Measurements from ENCODE around the gene PARVB. TPM values are rescaled to one million over a fixed set of nuclear protein-coding genes. Genes with fewer than 3 reads are reported as not detected.

The PARVB gene
- total and polyA plus RNA-seq, 7 experiments from 2014 or later = 0.18 to 51.2 (median 4.2) TPM

- Histone ChIP-seq H3K27me3 (ENCODE audit: control insufficient read depth in 2 of 2, insufficient read depth in 2 of 2, low read length in 2 of 2) (no peaks in the 10 kb centered on the region), H3K9me3 (ENCODE audit: control insufficient read depth in 2 of 3, low read length in 3 of 3) (no peaks in the 10 kb centered on the region), H3K36me3 (ENCODE audit: control insufficient read depth in 2 of 3, insufficient read depth in 3 of 3, low read length in 3 of 3) (peaks cover 0 to 51% (median 11%) of the 10 kb centered on the region in 3 experiments), H3K4me1 (ENCODE audit: control insufficient read depth in 2 of 2, insufficient read depth in 2 of 2, low read length in 2 of 2) (peaks cover 0 to 6% of the 10 kb centered on the region in 2 donors), H3K4me3 (ENCODE audit: low read length) (no peak overlapping the region), H3K27ac (ENCODE audit: low read depth, low read length) (no peak overlapping the region)
- Mint-ChIP-seq H3K27ac (peak overlapping the region in 2 of 9 donors; percentile 58 to 93), H3K27me3 (no peaks in the 10 kb centered on the region), H3K9me3 (no peaks in the 10 kb centered on the region), H3K4me3 (no peak overlapping the region), H3K4me1 (peaks cover 26 to 39% (median 31%) of the 10 kb centered on the region in 7 donors), H3K36me3 (peaks cover 0 to 52% (median 17%) of the 10 kb centered on the region in 5 donors)
- DNase-seq (no peak), ATAC-seq (no peak)
- ChIA-PET POLR2A (no interaction called here), CTCF (interaction anchor here (0.7 to 3.6 kb wide), 7 partner anchors 22 to 671 kb away, joined by 3 to 31 read pairs (median 5); partner anchors contain the start of gene SAMM50)
- intact Hi-C loops (cut with micrococcal nuclease) = loop anchor here in 1 of 2 donors (2.0 to 10.0 kb wide), 3 partner anchors 190 to 692 kb away; partner anchors contain the start of gene PARVG
Measured at GRCh38 chr22:43992331-43992821, 31.7 kb upstream of the PARVB start.

GRCh38 chr22:43993072-43993760, 30.9 kb upstream of the PARVB start:
- CTCF ChIA-PET = interaction anchor here (0.7 to 3.6 kb wide), 14 partner anchors 10 to 671 kb away, joined by 3 to 31 read pairs (median 4); partner anchors contain the start of gene SAMM50
- no peaks in the 10 kb centered on the region for H3K9me3 Mint-ChIP-seq
- H3K27ac Mint-ChIP-seq = peak overlapping the region in 7 of 9 donors; percentile 22 to 93 (median 68)
- peaks cover 26 to 42% (median 33%) of the 10 kb centered on the region in 7 donors for H3K4me1 Mint-ChIP-seq
- no peaks in the 10 kb centered on the region for H3K27me3 Mint-ChIP-seq
- peaks cover 0 to 48% (median 9%) of the 10 kb centered on the region in 3 experiments for H3K36me3 ChIP-seq (ENCODE audit: control insufficient read depth in 2 of 3, insufficient read depth in 3 of 3, low read length in 3 of 3)
- H3K4me3 Mint-ChIP-seq = peak overlapping the region in 2 of 10 donors; percentile 42 to 54
- no peak overlapping the region for H3K27ac ChIP-seq (ENCODE audit: low read depth, low read length)
- POLR2A ChIA-PET = interaction anchor here (0.8 to 1.3 kb wide), 3 partner anchors 33 to 574 kb away, joined by 3 to 4 read pairs (median 4); no protein-coding TSS in a partner anchor
- H3K4me1 ChIP-seq (ENCODE audit: control insufficient read depth in 2 of 2, insufficient read depth in 2 of 2, low read length in 2 of 2) = peaks cover 0 to 6% of the 10 kb centered on the region in 2 donors
- ATAC-seq = peak; percentile 84
- no peaks in the 10 kb centered on the region for H3K27me3 ChIP-seq (ENCODE audit: control insufficient read depth in 2 of 2, insufficient read depth in 2 of 2, low read length in 2 of 2)
- intact Hi-C loops (cut with micrococcal nuclease) = loop anchor here (1.0 to 10.0 kb wide), 6 partner anchors 88 to 692 kb away; partner anchors contain the start of gene PARVG (in 1 of the 2)
- H3K36me3 Mint-ChIP-seq = peaks cover 0 to 51% (median 18%) of the 10 kb centered on the region in 5 donors
- peak; percentile 14 to 60 (median 52) for DNase-seq
- no peak overlapping the region for H3K4me3 ChIP-seq (ENCODE audit: low read length)
- H3K9me3 ChIP-seq (ENCODE audit: control insufficient read depth in 2 of 3, low read length in 3 of 3) = no peaks in the 10 kb centered on the region

- Histone ChIP-seq H3K36me3 (ENCODE audit: control insufficient read depth in 2 of 3, insufficient read depth in 3 of 3, low read length in 3 of 3) (peaks cover 0 to 49% (median 5%) of the 10 kb centered on the region in 3 experiments), H3K27me3 (ENCODE audit: control insufficient read depth in 2 of 2, insufficient read depth in 2 of 2, low read length in 2 of 2) (no peaks in the 10 kb centered on the region), H3K9me3 (ENCODE audit: control insufficient read depth in 2 of 3, low read length in 3 of 3) (no peaks in the 10 kb centered on the region), H3K27ac (ENCODE audit: low read depth, low read length) (no peak overlapping the region), H3K4me3 (ENCODE audit: low read length) (no peak overlapping the region), H3K4me1 (ENCODE audit: control insufficient read depth in 2 of 2, insufficient read depth in 2 of 2, low read length in 2 of 2) (peaks cover 0 to 6% of the 10 kb centered on the region in 2 donors)
- ATAC-seq (no peak), DNase-seq (no peak)
- Mint-ChIP-seq H3K4me1 (peaks cover 26 to 42% (median 33%) of the 10 kb centered on the region in 7 donors), H3K27ac (peak overlapping the region in 6 of 9 donors; percentile 16 to 93 (median 84)), H3K4me3 (peak overlapping the region in 3 of 10 donors; percentile 17 to 34 (median 20)), H3K9me3 (no peaks in the 10 kb centered on the region), H3K27me3 (no peaks in the 10 kb centered on the region), H3K36me3 (peaks cover 0 to 51% (median 19%) of the 10 kb centered on the region in 5 donors)
- intact Hi-C loops (cut with micrococcal nuclease) = loop anchor here in 1 of 2 donors (5.0 to 10.0 kb wide), 2 partner anchors 188 to 691 kb away; partner anchors contain the start of gene PARVG
- POLR2A ChIA-PET = interaction anchor here (0.9 to 1.3 kb wide), 2 partner anchors 33 to 92 kb away, joined by 4 read pairs; no protein-coding TSS in a partner anchor
- CTCF ChIA-PET = interaction anchor here (0.7 to 3.6 kb wide), 8 partner anchors 11 to 633 kb away, joined by 3 to 31 read pairs (median 8); no protein-coding TSS in a partner anchor
Measured at GRCh38 chr22:43994006-43994405, 30.1 kb upstream of the PARVB start.

- intact Hi-C loops (cut with micrococcal nuclease) = loop anchor here in 1 of 2 donors (5.0 to 10.0 kb wide), 2 partner anchors 188 to 690 kb away; partner anchors contain the start of gene PARVG
Measured at GRCh38 chr22:43994416-43994815, 29.7 kb upstream of the PARVB start.

GRCh38 chr22:43995057-43995685, 28.9 kb upstream of the PARVB start:
- Histone ChIP-seq H3K27me3 (ENCODE audit: control insufficient read depth in 2 of 2, insufficient read depth in 2 of 2, low read length in 2 of 2) (no peaks in the 10 kb centered on the region), H3K4me1 (ENCODE audit: control insufficient read depth in 2 of 2, insufficient read depth in 2 of 2, low read length in 2 of 2) (peaks cover 0 to 6% of the 10 kb centered on the region in 2 donors), H3K4me3 (ENCODE audit: low read length) (no peak overlapping the region), H3K9me3 (ENCODE audit: control insufficient read depth in 2 of 3, low read length in 3 of 3) (no peaks in the 10 kb centered on the region), H3K27ac (ENCODE audit: low read depth, low read length) (peak overlapping the region; percentile 70), H3K36me3 (ENCODE audit: control insufficient read depth in 2 of 3, insufficient read depth in 3 of 3, low read length in 3 of 3) (peaks cover 0 to 42% (median 5%) of the 10 kb centered on the region in 3 experiments)
- H3K27me3 Mint-ChIP-seq = no peaks in the 10 kb centered on the region
- ChIA-PET POLR2A (no interaction called here), CTCF (interaction anchor here (0.6 to 3.6 kb wide), 5 partner anchors 10 to 631 kb away, joined by 3 to 31 read pairs (median 5); no protein-coding TSS in a partner anchor)
- H3K27ac Mint-ChIP-seq = peak overlapping the region in 8 of 9 donors; percentile 34 to 93 (median 88)
- DNase-seq (no peak), ATAC-seq (no peak)
- H3K4me1 Mint-ChIP-seq = peaks cover 26 to 42% (median 33%) of the 10 kb centered on the region in 7 donors
- peaks cover 0 to 49% (median 20%) of the 10 kb centered on the region in 5 donors for H3K36me3 Mint-ChIP-seq
- H3K4me3 Mint-ChIP-seq = peak overlapping the region; percentile 11 to 95 (median 88)
- intact Hi-C loops (cut with micrococcal nuclease) = loop anchor here in 1 of 2 donors (10.0 kb wide), 1 partner anchor 690 kb away; no protein-coding TSS in a partner anchor
- no peaks in the 10 kb centered on the region for H3K9me3 Mint-ChIP-seq

More at GRCh38 chr22:43994416-43994815, 29.7 kb upstream of the PARVB start:
- Mint-ChIP-seq H3K36me3 (peaks cover 0 to 55% (median 20%) of the 10 kb centered on the region in 5 donors), H3K4me1 (peaks cover 26 to 42% (median 33%) of the 10 kb centered on the region in 7 donors), H3K27ac (peak overlapping the region in 8 of 9 donors; percentile 22 to 93 (median 82)), H3K4me3 (peak overlapping the region in 5 of 10 donors; percentile 21 to 91 (median 28)), H3K27me3 (no peaks in the 10 kb centered on the region), H3K9me3 (no peaks in the 10 kb centered on the region)
- POLR2A ChIA-PET = interaction anchor here (1.3 kb wide), 1 partner anchor 32 kb away, joined by 4 read pairs; no protein-coding TSS in a partner anchor
- H3K4me3 ChIP-seq (ENCODE audit: low read length) = no peak overlapping the region
- ATAC-seq (no peak), DNase-seq (no peak)
- H3K9me3 ChIP-seq (ENCODE audit: control insufficient read depth in 2 of 3, low read length in 3 of 3) = no peaks in the 10 kb centered on the region
- no peak overlapping the region for H3K27ac ChIP-seq (ENCODE audit: low read depth, low read length)
- no peaks in the 10 kb centered on the region for H3K27me3 ChIP-seq (ENCODE audit: control insufficient read depth in 2 of 2, insufficient read depth in 2 of 2, low read length in 2 of 2)
- H3K36me3 ChIP-seq (ENCODE audit: control insufficient read depth in 2 of 3, insufficient read depth in 3 of 3, low read length in 3 of 3) = peaks cover 0 to 49% (median 5%) of the 10 kb centered on the region in 3 experiments
- H3K4me1 ChIP-seq (ENCODE audit: control insufficient read depth in 2 of 2, insufficient read depth in 2 of 2, low read length in 2 of 2) = peaks cover 0 to 6% of the 10 kb centered on the region in 2 donors
- CTCF ChIA-PET = interaction anchor here (1.4 to 3.6 kb wide), 5 partner anchors 10 to 632 kb away, joined by 3 to 31 read pairs (median 6); no protein-coding TSS in a partner anchor

Data from naive thymus-derived CD4-positive, alpha-beta T cell (primary cell).